Measurements from ENCODE around the gene DYSF. TPM values are rescaled to one million over a fixed set of nuclear protein-coding genes. Genes with fewer than 3 reads are reported as not detected.

DYSF gene
- total RNA-seq, 1 donor from 2014 or later, result 11.1 TPM

GRCh38 chr2:71512386-71512785, 59.0 kb downstream of the DYSF start:
- TF ChIP-seq CTCF (IDR thresholded peaks at IDR 0.05; ENCODE audit: partially characterized antibody, unreplicated experiment), result no peak
- Mint-ChIP-seq H3K9me3 (ENCODE audit: unreplicated experiment) (peaks cover 4% of the 10 kb centered on the region), H3K4me3 (ENCODE audit: unreplicated experiment) (no peak overlapping the region), H3K27me3 (ENCODE audit: unreplicated experiment) (no peaks in the 10 kb centered on the region), H3K36me3 (ENCODE audit: unreplicated experiment) (no peaks in the 10 kb centered on the region), H3K27ac (ENCODE audit: unreplicated experiment) (no peak overlapping the region), H3K4me1 (ENCODE audit: low read depth, unreplicated experiment) (peaks cover 10% of the 10 kb centered on the region)
- DNase-seq, result no peak

GRCh38 chr2:71513096-71513495, 59.7 kb downstream of the DYSF start:
- DNase-seq, result no peak
- TF ChIP-seq CTCF (IDR thresholded peaks at IDR 0.05; ENCODE audit: partially characterized antibody, unreplicated experiment), result no peak
- H3K4me1 Mint-ChIP-seq (ENCODE audit: low read depth, unreplicated experiment), result peaks cover 10% of the 10 kb centered on the region
- H3K9me3 Mint-ChIP-seq (ENCODE audit: unreplicated experiment), result peaks cover 4% of the 10 kb centered on the region
- no peaks in the 10 kb centered on the region for H3K36me3 Mint-ChIP-seq (ENCODE audit: unreplicated experiment)
- H3K4me3 Mint-ChIP-seq (ENCODE audit: unreplicated experiment), result no peak overlapping the region
- no peak overlapping the region for H3K27ac Mint-ChIP-seq (ENCODE audit: unreplicated experiment)
- no peaks in the 10 kb centered on the region for H3K27me3 Mint-ChIP-seq (ENCODE audit: unreplicated experiment)

GRCh38 chr2:71513721-71514120, 60.4 kb downstream of the DYSF start:
- Mint-ChIP-seq H3K4me3 (ENCODE audit: unreplicated experiment) (no peak overlapping the region), H3K9me3 (ENCODE audit: unreplicated experiment) (peaks cover 4% of the 10 kb centered on the region), H3K4me1 (ENCODE audit: low read depth, unreplicated experiment) (peaks cover 10% of the 10 kb centered on the region), H3K27me3 (ENCODE audit: unreplicated experiment) (no peaks in the 10 kb centered on the region), H3K27ac (ENCODE audit: unreplicated experiment) (no peak overlapping the region), H3K36me3 (ENCODE audit: unreplicated experiment) (no peaks in the 10 kb centered on the region)
- DNase-seq, result no peak
- TF ChIP-seq CTCF (IDR thresholded peaks at IDR 0.05; ENCODE audit: partially characterized antibody, unreplicated experiment), result no peak

- H3K4me1 Mint-ChIP-seq (ENCODE audit: low read depth, unreplicated experiment), result peaks cover 10% of the 10 kb centered on the region
- TF ChIP-seq CTCF (IDR thresholded peaks at IDR 0.05; ENCODE audit: partially characterized antibody, unreplicated experiment), result no peak
- peaks cover 5% of the 10 kb centered on the region for H3K36me3 Mint-ChIP-seq (ENCODE audit: unreplicated experiment)
- DNase-seq, result no peak
- peak overlapping the region; percentile 53 for H3K27ac Mint-ChIP-seq (ENCODE audit: unreplicated experiment)
- no peak overlapping the region for H3K4me3 Mint-ChIP-seq (ENCODE audit: unreplicated experiment)
- peaks cover 4% of the 10 kb centered on the region for H3K9me3 Mint-ChIP-seq (ENCODE audit: unreplicated experiment)
- H3K27me3 Mint-ChIP-seq (ENCODE audit: unreplicated experiment), result no peaks in the 10 kb centered on the region
These were observed 63.0 kb downstream of the DYSF start for GRCh38 chr2:71516253-71516888.

GRCh38 chr2:71517851-71518250, 64.5 kb downstream of the DYSF start:
- Mint-ChIP-seq H3K4me1 (ENCODE audit: low read depth, unreplicated experiment) (peaks cover 10% of the 10 kb centered on the region), H3K36me3 (ENCODE audit: unreplicated experiment) (peaks cover 5% of the 10 kb centered on the region), H3K27me3 (ENCODE audit: unreplicated experiment) (no peaks in the 10 kb centered on the region), H3K4me3 (ENCODE audit: unreplicated experiment) (no peak overlapping the region), H3K9me3 (ENCODE audit: unreplicated experiment) (peaks cover 4% of the 10 kb centered on the region), H3K27ac (ENCODE audit: unreplicated experiment) (no peak overlapping the region)
- no peak for TF ChIP-seq CTCF (IDR thresholded peaks at IDR 0.05; ENCODE audit: partially characterized antibody, unreplicated experiment)
- DNase-seq, result no peak
